ENCODE results near the gene CAPN14.

The CAPN14 gene

DNA sequence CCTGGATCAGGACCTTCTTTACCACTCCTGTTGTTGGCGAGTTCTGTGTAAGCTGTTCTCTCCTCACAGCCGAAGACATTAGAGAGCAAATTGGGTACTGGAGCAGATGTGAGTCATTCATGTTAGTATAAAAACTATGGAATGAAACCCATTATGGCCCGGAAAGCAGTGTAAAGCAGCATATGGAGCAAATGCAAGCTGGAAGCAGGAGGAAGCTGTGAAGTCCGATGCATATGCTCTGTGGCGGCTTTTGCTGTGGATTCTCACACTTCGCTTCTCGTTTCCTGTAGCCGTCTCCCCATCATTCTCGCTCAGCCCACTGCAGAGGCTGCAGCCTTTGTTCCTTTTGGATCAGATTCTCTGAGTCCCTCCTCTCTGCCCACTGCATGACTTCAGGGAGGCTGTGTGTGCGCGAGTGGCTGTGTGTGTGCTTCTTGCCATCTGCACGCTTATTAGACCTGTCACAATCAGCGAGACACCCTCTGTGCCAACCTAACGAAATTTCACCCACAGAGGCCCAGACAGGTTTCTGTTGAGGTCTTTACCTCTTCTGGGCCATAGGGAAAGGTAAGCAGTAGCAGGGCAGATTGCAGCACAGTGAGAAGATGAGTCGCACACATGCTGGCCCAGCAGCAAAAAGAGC lies 75.8 kb downstream of the CAPN14 start:
- H3K4me1 ChIP-seq (ENCODE audit: low read length) = peaks cover 4% of the 10 kb centered on the region; the same call in 1 of the 2 replicates
- H4K20me1 ChIP-seq (ENCODE audit: insufficient read depth, low read length) = no peaks in the 10 kb centered on the region
- no peak overlapping the region for H3K27ac ChIP-seq (ENCODE audit: low read length)
- H3K79me2 ChIP-seq (ENCODE audit: low read length) = peaks cover 7% of the 10 kb centered on the region
- no peaks in the 10 kb centered on the region for H3K9me2 ChIP-seq (replicated peaks; ENCODE audit: insufficient read depth, low read length)
- H3K9ac ChIP-seq (ENCODE audit: low read length) = no peak overlapping the region
- no peak for DNase-seq
- H3F3A ChIP-seq (ENCODE audit: insufficient read depth, low read length) = 0 out of 2 replicates have a peak, but pooled peaks cover 5% of the 10 kb centered on the region
- no peak for TF ChIP-seq EZH2phosphoT487 (IDR thresholded peaks at IDR 0.05; ENCODE audit: low read length)
- no peak for TF ChIP-seq EZH2 (optimal IDR thresholded peaks at IDR 0.05; ENCODE audit: low read depth, low read length)
- TF ChIP-seq, protein P1, sequence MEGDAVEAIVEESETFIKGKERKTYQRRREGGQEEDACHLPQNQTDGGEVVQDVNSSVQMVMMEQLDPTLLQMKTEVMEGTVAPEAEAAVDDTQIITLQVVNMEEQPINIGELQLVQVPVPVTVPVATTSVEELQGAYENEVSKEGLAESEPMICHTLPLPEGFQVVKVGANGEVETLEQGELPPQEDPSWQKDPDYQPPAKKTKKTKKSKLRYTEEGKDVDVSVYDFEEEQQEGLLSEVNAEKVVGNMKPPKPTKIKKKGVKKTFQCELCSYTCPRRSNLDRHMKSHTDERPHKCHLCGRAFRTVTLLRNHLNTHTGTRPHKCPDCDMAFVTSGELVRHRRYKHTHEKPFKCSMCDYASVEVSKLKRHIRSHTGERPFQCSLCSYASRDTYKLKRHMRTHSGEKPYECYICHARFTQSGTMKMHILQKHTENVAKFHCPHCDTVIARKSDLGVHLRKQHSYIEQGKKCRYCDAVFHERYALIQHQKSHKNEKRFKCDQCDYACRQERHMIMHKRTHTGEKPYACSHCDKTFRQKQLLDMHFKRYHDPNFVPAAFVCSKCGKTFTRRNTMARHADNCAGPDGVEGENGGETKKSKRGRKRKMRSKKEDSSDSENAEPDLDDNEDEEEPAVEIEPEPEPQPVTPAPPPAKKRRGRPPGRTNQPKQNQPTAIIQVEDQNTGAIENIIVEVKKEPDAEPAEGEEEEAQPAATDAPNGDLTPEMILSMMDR (IDR thresholded peaks at IDR 0.05; ENCODE audit: low read length) = no peak
- H3K4me3 ChIP-seq (ENCODE audit: low read length) = no peak overlapping the region
- no peak overlapping the region for H2AFZ ChIP-seq (ENCODE audit: low read length)
- no peaks in the 10 kb centered on the region for H3K9me3 ChIP-seq (replicated peaks; ENCODE audit: insufficient read depth, low read length)
- no peak overlapping the region for H3K4me2 ChIP-seq (ENCODE audit: low read depth, low read length)
- no peaks in the 10 kb centered on the region for H3K27me3 ChIP-seq (replicated peaks; ENCODE audit: insufficient read depth, low read length)
- no peaks in the 10 kb centered on the region for H3K36me3 ChIP-seq (replicated peaks; ENCODE audit: insufficient read depth, low read length)

DNA sequence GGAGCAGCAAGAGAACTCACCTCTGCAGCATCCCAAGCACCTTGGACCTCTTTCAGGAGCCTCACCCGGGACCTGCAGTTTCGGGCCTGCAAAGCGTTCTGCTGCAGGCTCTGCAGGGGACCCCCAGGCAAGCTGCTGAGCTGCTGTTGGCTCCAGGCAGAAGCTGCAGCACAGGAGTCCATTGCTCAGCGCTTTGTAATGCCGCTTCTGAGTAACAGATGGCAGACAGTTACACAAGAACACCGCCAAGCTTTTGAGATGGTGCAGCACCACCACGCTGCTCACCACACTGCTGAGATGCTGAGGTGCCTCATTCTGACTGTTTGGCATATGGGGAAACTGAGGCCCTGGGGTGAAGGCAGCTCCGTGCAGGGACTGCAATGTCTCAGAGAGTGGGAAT lies 77.2 kb downstream of the CAPN14 start:
- Histone ChIP-seq H3F3A (ENCODE audit: insufficient read depth, low read length) (0 out of 2 replicates have a peak, but pooled peaks cover 5% of the 10 kb centered on the region), H3K27ac (ENCODE audit: low read length) (no peak overlapping the region), H3K4me3 (ENCODE audit: low read length) (no peak overlapping the region), H3K4me1 (ENCODE audit: low read length) (peaks cover 4% of the 10 kb centered on the region; the same call in 1 of the 2 replicates), H2AFZ (ENCODE audit: low read length) (no peak overlapping the region), H3K27me3 (replicated peaks; ENCODE audit: insufficient read depth, low read length) (no peaks in the 10 kb centered on the region), H3K9ac (ENCODE audit: low read length) (no peak overlapping the region), H3K9me3 (replicated peaks; ENCODE audit: insufficient read depth, low read length) (no peaks in the 10 kb centered on the region), H4K20me1 (ENCODE audit: insufficient read depth, low read length) (no peaks in the 10 kb centered on the region), H3K79me2 (ENCODE audit: low read length) (peaks cover 21% of the 10 kb centered on the region), H3K4me2 (ENCODE audit: low read depth, low read length) (no peak overlapping the region), H3K36me3 (replicated peaks; ENCODE audit: insufficient read depth, low read length) (no peaks in the 10 kb centered on the region), H3K9me2 (replicated peaks; ENCODE audit: insufficient read depth, low read length) (no peaks in the 10 kb centered on the region)
- no peak for DNase-seq
- TF ChIP-seq EZH2 (optimal IDR thresholded peaks at IDR 0.05; ENCODE audit: low read depth, low read length) = no peak
- TF ChIP-seq, protein P1 (IDR thresholded peaks at IDR 0.05; ENCODE audit: low read length) = no peak
- no peak for TF ChIP-seq EZH2phosphoT487 (IDR thresholded peaks at IDR 0.05; ENCODE audit: low read length)

DNA sequence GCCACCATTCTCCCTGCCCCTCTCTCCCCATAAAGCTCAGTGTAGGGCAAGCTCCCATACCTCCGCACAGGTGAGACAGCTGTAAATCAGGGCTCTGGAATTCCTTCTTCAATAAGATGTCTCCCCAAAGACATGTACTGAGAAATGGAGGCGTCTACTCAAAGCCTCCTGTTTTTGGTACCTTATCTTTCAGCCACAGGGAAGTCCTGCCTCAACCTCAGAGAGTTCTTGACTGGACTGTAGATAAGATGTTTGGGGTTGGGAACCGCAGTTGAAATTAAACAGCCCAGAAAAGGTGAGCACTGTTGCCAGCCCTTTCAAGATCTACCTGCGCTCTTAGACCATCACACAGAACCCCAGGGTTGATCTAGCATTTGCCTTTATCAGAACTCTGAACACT lies 77.6 kb downstream of the CAPN14 start:
- H3K4me3 ChIP-seq (ENCODE audit: low read length) = no peak overlapping the region
- DNase-seq = no peak

More for the DNA sequence above, 77.6 kb downstream of the CAPN14 start:
- Histone ChIP-seq H3K36me3 (replicated peaks; ENCODE audit: insufficient read depth, low read length) (no peaks in the 10 kb centered on the region), H3K79me2 (ENCODE audit: low read length) (peaks cover 24% of the 10 kb centered on the region), H4K20me1 (ENCODE audit: insufficient read depth, low read length) (no peaks in the 10 kb centered on the region), H3K27me3 (replicated peaks; ENCODE audit: insufficient read depth, low read length) (no peaks in the 10 kb centered on the region), H3K4me1 (ENCODE audit: low read length) (peaks cover 4% of the 10 kb centered on the region; the same call in 1 of the 2 replicates), H3K9me2 (replicated peaks; ENCODE audit: insufficient read depth, low read length) (no peaks in the 10 kb centered on the region), H2AFZ (ENCODE audit: low read length) (no peak overlapping the region), H3K4me2 (ENCODE audit: low read depth, low read length) (no peak overlapping the region), H3K9ac (ENCODE audit: low read length) (no peak overlapping the region), H3K9me3 (replicated peaks; ENCODE audit: insufficient read depth, low read length) (no peaks in the 10 kb centered on the region), H3F3A (ENCODE audit: insufficient read depth, low read length) (0 out of 2 replicates have a peak, but pooled peaks cover 5% of the 10 kb centered on the region), H3K27ac (ENCODE audit: low read length) (no peak overlapping the region)
- TF ChIP-seq EZH2phosphoT487 (IDR thresholded peaks at IDR 0.05; ENCODE audit: low read length) = no peak
- TF ChIP-seq, protein P1 (IDR thresholded peaks at IDR 0.05; ENCODE audit: low read length) = no peak
- no peak for TF ChIP-seq EZH2 (optimal IDR thresholded peaks at IDR 0.05; ENCODE audit: low read depth, low read length)

Measured in MM.1S (cell line).